HG03571 (cell line): ENCODE results near the gene CGAS.
"Not testable (repeated sequence)": the region's sequence is repeated elsewhere in the genome, so short reads cannot be mapped to it uniquely, and the experiment has no call there.

ENCODE experiments used
- ATAC-seq: cut with Tn5 transposase; IDR thresholded peaks from one replicate; pipeline ENCODE4 v1.9.1; 2021; ENCODE audit not compliant: unreplicated experiment

The CGAS gene

GRCh38 chr6:73400656-73401055, 51.4 kb downstream of the CGAS start:
- no peak for ATAC-seq

DNA sequence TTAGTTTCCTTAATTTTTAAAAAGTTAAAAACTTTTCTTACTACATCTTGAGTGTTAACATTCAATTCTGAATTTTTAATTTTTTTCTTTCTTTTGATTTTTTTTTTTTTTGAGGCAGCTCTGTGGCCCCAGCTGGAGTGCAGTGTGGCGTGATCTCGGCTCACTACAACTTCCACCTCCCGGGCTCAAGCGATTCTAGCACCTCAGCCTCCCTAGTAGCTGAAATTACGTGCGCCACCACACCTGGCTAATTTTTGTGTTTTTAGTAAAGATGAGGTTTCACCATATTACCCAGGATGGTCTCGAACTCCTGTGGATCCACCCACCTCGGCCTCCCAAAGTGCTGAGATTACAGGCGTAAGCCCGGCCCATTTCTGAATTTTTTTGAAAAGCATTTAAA, 56.2 kb downstream of the CGAS start:
- no peak for ATAC-seq

DNA sequence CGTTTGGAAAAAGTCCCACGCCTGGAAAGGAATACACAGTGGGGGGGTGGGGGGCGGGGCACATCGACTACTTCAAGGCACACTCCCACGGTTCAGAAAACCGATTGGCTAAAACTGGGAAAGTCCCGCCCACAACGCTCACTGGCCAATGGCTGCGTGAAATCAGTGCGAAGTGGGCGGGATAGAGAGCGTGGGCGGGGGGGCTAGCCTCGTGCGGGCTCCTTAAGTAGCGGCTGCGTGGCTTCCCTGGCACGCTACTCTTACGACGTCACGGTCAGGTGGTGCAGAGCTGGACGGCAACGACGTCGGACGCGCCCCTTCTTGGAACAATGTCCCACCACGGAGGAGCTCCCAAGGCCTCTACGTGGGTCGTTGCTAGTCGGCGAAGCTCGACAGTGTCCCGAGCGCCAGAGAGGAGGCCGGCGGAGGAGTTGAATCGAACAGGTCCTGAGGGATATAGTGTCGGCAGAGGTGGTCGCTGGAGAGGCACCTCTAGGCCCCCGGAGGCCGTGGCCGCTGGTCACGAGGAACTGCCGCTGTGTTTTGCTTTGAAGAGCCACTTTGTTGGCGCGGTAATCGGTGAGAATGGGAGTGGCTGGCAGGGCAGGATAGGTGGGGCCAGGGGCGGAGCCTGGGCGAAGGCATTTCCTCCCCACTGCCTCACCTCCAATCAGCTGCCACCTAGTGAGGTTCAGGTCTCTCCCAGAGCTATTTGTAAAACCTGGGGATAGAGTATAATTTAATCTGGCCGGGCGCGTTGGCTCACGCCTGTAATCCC, 57.3 kb downstream of the CGAS start, which contains the start of gene DDX43:
Gene DDX43 (plus strand): TSS at position 252 of the 778 bp plus-strand sequence. CDS start 78 bp downstream, at position 330.
- ATAC-seq, result peak; percentile 73

DNA sequence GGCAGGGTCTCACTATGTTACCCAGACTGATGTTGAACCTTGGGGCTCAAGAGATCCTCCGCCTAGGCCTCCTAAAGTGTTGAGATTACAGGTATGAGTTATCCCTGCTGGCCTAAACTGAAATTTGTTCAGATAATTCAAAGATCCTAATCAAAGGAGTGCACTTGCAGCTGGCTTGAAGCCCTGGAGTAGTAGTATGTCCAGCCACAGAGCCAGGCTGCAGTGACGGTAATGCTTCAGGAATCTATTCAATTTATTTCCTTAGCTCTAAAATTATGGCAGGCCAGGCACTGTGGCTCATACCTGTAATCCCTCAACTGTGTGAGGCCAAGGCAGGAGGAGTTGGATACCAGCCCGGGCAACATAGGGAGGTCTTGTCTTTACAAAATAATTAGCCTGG, 58.8 kb downstream of the CGAS start:
- no peak for ATAC-seq

DNA sequence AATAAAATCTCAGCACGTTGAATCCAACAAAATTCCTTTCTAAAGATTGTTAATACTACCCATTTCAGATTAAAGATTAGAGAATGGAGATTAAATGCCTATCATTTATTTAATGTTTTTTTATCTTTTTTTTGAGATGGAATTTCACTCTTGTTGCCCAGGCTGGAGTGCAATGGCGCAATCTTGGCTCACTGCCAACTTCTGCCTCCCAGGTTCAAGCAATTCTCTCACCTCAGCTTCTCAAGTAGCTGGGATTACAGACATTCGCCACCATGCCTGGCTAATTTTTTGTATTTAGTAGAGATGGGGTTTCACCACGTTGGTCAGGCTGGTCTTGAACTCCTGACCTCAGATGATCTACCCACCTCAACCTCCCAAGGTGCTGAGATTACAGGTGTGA, 59.9 kb downstream of the CGAS start:
- not testable (repeated sequence) for ATAC-seq

DNA sequence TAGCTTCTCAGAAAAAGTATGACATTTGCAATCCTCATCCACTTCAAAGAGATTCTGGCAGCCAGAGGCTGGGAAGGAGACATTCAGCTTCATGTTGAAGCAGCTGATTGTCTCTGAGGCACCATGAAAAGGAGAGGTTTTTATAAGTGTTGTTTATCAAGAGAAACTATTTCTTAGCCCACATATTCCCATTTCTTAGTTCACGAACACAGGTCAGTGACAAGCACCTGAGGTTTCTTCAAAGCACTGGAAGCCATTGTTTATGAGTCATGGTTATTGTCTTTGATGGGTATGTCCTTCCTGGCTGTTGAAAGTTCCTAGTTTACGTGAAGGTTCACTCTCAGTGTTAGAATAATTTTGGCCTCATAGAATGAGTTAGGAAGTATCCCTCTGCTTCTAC, 60.4 kb downstream of the CGAS start:
- no peak for ATAC-seq

DNA sequence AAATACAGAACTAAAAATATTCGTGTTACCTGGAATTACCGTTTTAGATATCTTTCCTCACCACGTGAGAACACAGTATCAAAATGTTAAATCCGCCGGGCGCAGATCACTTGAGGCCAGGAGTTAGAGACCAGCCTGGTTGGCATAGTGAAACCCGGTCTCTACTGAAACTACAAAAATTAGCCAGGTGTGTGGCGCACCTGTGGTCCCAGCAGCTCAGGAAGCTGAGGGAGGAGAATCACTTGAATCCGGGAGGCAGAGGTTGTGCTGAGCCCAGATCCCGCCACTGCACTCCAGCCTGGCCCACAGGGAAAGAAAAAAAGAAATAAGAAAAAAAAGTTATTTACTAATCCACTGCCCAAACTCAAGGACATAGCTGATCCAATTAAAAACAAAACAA, 62.2 kb downstream of the CGAS start:
- no peak for ATAC-seq

GRCh38 chr6:73388800-73389512, 63.1 kb downstream of the CGAS start:
- peak; percentile 61 for ATAC-seq

DNA sequence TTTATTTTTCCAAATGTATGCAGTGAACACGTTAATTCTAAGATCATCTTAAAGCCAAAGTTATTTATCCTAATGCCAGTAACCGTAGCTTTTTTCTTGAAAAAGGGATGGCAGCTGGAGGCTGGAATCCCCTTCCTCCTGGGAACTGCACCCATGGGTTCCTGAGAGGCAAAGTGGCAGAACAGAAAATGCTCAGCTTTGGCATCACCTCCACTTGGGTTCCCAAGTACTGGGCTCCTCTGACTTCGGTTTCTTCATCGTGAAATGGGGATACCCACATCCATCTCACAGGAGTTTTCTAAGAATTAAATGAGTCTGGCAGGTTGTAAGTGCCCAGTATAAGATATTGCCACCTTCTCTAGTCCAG, 63.7 kb downstream of the CGAS start:
- peak; percentile 16 for ATAC-seq

DNA sequence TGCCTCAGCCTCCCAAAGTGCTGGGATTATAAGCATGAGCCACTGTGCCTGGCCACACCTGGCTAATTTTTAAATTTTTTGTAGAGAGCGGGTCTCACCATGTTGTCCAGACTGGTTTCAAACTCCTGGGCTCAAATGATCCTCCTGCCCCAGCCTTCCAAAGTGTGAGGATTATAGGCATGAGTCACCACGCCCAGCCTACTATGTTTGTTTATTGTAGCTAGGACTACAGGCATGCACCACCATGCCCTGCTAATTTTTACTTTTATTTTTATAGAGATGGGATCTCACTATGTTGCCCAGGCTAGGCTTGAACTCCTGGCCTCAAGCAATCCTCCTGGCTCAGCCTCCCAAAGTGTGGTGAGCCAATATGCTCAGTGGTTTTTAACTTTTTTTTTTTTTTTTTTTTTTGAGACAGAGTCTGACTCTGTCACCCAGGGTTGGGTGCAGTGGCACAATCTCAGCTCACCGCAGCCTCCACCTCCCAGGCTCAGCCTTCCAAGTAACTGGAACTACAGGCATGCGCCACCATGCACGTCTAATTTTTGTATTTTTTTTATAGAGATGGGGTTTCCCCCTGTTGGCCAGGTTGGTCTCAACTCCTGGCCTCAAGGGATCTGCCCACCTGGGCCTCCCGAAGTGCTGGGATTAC, 69.5 kb downstream of the CGAS start:
- no peak for ATAC-seq

DNA sequence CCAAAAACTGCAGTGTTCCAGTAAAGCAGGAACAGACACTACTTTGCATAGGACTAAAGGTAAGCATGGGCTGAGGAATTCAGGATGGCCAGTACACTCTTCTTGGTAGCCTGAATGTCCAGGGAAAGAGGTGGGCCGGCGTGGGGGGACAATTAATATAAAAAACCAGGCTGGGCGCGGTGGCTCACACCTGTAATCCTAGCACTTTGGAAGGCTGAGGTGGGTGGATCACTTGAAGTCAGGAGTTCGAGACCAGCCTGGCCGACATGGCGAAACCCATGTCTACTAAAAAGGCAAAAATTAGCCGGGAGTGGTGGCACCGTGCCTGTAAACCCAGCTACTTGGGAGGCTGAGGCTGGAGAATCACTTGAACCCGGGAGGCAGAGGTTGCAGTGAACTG, 70.6 kb downstream of the CGAS start:
- not testable (repeated sequence) for ATAC-seq

- no peak for ATAC-seq
Measured at GRCh38 chr6:73377225-73377624, 74.9 kb downstream of the CGAS start.

DNA sequence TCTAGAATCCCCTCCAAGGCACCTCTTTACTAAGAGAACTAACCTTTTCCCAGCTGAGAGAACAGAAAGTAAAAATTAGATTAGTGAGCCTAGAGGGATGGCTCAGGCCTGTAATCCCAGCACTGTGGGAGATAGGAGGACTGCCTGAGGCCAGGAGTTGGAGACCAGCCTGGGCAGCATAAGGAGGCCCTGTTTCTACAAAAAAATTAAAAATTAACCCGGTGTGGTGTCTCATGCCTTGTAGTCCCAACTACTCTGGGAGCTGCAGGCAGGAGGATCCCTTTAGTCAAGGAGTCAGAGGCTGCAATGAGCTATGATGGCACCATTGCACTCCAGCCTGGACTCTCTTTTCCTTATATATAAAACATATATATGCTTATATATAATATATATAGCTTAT, 76.9 kb downstream of the CGAS start:
- no peak for ATAC-seq
